Measurements from ENCODE around the gene CYP19A1. TPM values are rescaled to one million over a fixed set of nuclear protein-coding genes. Genes with fewer than 3 reads are reported as not detected.

Gene CYP19A1
- total RNA-seq, 6 experiments from 2014 or later, result 0.57 TPM; not detected in 5

- peak; percentile 76 for TF ChIP-seq CTCF (IDR thresholded peaks at IDR 0.05)
- no peaks in the 10 kb centered on the region for H3K36me3 Mint-ChIP-seq (ENCODE audit: low read depth)
- H3K9me3 Mint-ChIP-seq, result no peaks in the 10 kb centered on the region
- peaks cover 20% of the 10 kb centered on the region for H3K27me3 Mint-ChIP-seq (ENCODE audit: insufficient read depth)
- H3K27ac Mint-ChIP-seq, result no peak overlapping the region
- H3K4me3 Mint-ChIP-seq, result no peak overlapping the region
- peaks cover 9% of the 10 kb centered on the region; the same call in 1 of the 2 replicates for H3K4me1 Mint-ChIP-seq (ENCODE audit: low read depth)
- DNase-seq, result peak; percentile 47
Measured at GRCh38 chr15:51382787-51383186, 44.4 kb upstream of the CYP19A1 start.

GRCh38 chr15:51380999-51381806 is 42.8 kb upstream of the CYP19A1 start:
- peaks cover 21% of the 10 kb centered on the region for H3K4me1 Mint-ChIP-seq (ENCODE audit: low read depth)

GRCh38 chr15:51379390-51379789 is 41.0 kb upstream of the CYP19A1 start:
- no peak overlapping the region for H3K4me3 Mint-ChIP-seq
- H3K4me1 Mint-ChIP-seq (ENCODE audit: low read depth), result peaks cover 21% of the 10 kb centered on the region
- peaks cover 16% of the 10 kb centered on the region for H3K27me3 Mint-ChIP-seq (ENCODE audit: insufficient read depth)
- no peaks in the 10 kb centered on the region for H3K36me3 Mint-ChIP-seq (ENCODE audit: low read depth)
- DNase-seq, result no peak
- no peak overlapping the region for H3K27ac Mint-ChIP-seq
- no peak for TF ChIP-seq CTCF (IDR thresholded peaks at IDR 0.05)
- no peaks in the 10 kb centered on the region for H3K9me3 Mint-ChIP-seq

More at GRCh38 chr15:51380999-51381806, 42.8 kb upstream of the CYP19A1 start:
- no peaks in the 10 kb centered on the region for H3K9me3 Mint-ChIP-seq
- peak; percentile 95 for TF ChIP-seq CTCF (IDR thresholded peaks at IDR 0.05)
- no peaks in the 10 kb centered on the region for H3K36me3 Mint-ChIP-seq (ENCODE audit: low read depth)
- DNase-seq, result peak; percentile 75
- H3K27me3 Mint-ChIP-seq (ENCODE audit: insufficient read depth), result peaks cover 18% of the 10 kb centered on the region
- no peak overlapping the region for H3K4me3 Mint-ChIP-seq
- no peak overlapping the region for H3K27ac Mint-ChIP-seq

- DNase-seq, result no peak
- H3K27me3 Mint-ChIP-seq (ENCODE audit: insufficient read depth), result peaks cover 11% of the 10 kb centered on the region
- H3K27ac Mint-ChIP-seq, result no peak overlapping the region
- no peaks in the 10 kb centered on the region for H3K9me3 Mint-ChIP-seq
- H3K4me1 Mint-ChIP-seq (ENCODE audit: low read depth), result peaks cover 21% of the 10 kb centered on the region
- TF ChIP-seq CTCF (IDR thresholded peaks at IDR 0.05), result no peak
- H3K4me3 Mint-ChIP-seq, result no peak overlapping the region
- H3K36me3 Mint-ChIP-seq (ENCODE audit: low read depth), result no peaks in the 10 kb centered on the region
Measured at GRCh38 chr15:51378406-51378805, 40.0 kb upstream of the CYP19A1 start.

GRCh38 chr15:51377038-51377786 is 38.8 kb upstream of the CYP19A1 start:
- DNase-seq, result peak; percentile 92

More at GRCh38 chr15:51377038-51377786, 38.8 kb upstream of the CYP19A1 start:
- Mint-ChIP-seq H3K9me3 (no peaks in the 10 kb centered on the region), H3K36me3 (ENCODE audit: low read depth) (no peaks in the 10 kb centered on the region), H3K4me1 (ENCODE audit: low read depth) (peaks cover 21% of the 10 kb centered on the region), H3K27me3 (ENCODE audit: insufficient read depth) (peaks cover 16% of the 10 kb centered on the region), H3K27ac (peak overlapping the region; percentile 76), H3K4me3 (peak overlapping the region; percentile 42; the same call in 1 of the 2 replicates)
- TF ChIP-seq CTCF (IDR thresholded peaks at IDR 0.05), result no peak; the same call in 1 of the 2 replicates
